ENCODE data around the gene DCPS.

Gene DCPS

GRCh38 chr11:126337126-126337473 lies 33.2 kb downstream of the DCPS start:
- Histone ChIP-seq H3K4me2 (ENCODE audit: low read length) (no peak overlapping the region), H3K79me2 (no peaks in the 10 kb centered on the region), H3K9ac (no peak overlapping the region), H3K9me3 (ENCODE audit: control insufficient read depth, low read length) (no peaks in the 10 kb centered on the region), H3K27ac (no peak overlapping the region), H2AFZ (no peak overlapping the region), H3K27me3 (ENCODE audit: control insufficient read depth, insufficient read depth, low read length) (no peaks in the 10 kb centered on the region), H3K4me1 (no peaks in the 10 kb centered on the region), H3K36me3 (ENCODE audit: control insufficient read depth, insufficient read depth, low read length) (no peaks in the 10 kb centered on the region), H3K4me3 (ENCODE audit: low read depth, low read length) (no peak overlapping the region)
- no peak for TF ChIP-seq CTCF (IDR thresholded peaks at IDR 0.05)

- Histone ChIP-seq H3K4me3 (ENCODE audit: low read depth, low read length) (no peak overlapping the region), H3K9ac (no peak overlapping the region), H3K36me3 (ENCODE audit: control insufficient read depth, insufficient read depth, low read length) (no peaks in the 10 kb centered on the region), H2AFZ (no peak overlapping the region), H3K27me3 (ENCODE audit: control insufficient read depth, insufficient read depth, low read length) (no peaks in the 10 kb centered on the region), H3K4me1 (no peaks in the 10 kb centered on the region), H3K27ac (no peak overlapping the region), H3K9me3 (ENCODE audit: control insufficient read depth, low read length) (no peaks in the 10 kb centered on the region), H3K79me2 (no peaks in the 10 kb centered on the region), H3K4me2 (ENCODE audit: low read length) (no peak overlapping the region)
- TF ChIP-seq CTCF (IDR thresholded peaks at IDR 0.05) = no peak
These were observed 33.8 kb downstream of the DCPS start for GRCh38 chr11:126337474-126338241.

DNA sequence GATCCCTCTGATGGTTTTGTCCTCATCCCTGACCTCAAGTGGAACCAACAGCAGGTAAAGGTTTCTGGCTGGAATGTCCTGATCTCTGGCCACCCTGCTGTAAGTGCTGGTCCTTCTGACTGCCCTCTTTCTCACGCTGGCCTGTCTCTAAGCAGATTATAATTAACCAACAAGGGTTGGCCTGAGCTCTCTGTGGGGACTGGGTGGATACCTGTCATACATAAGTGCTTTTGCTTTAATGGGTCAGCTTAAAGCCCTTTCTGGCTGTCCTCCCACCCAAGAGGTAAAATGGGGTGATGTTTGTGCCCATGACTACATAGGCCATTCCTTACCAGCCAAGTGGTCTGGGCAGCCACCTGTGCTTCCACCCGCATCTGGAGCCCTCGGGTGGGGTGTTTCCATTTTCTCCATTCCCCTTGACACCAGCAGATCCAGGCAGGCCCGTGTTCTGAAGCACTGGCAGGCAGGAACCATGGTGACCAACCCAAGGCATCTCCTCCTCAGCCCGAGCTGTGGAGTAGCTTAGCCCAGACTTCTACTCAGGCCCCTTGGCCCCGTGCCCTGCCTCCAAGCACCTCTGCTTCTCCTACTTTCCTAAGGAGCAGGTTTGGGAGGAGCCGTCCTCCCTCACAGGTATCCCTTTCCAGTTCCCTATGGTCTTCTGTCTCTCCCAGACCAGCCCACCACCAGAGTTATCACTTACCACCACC lies 34.6 kb downstream of the DCPS start:
- Histone ChIP-seq H3K4me1 (no peaks in the 10 kb centered on the region), H3K36me3 (ENCODE audit: control insufficient read depth, insufficient read depth, low read length) (no peaks in the 10 kb centered on the region), H3K9ac (no peak overlapping the region), H3K79me2 (no peaks in the 10 kb centered on the region), H2AFZ (no peak overlapping the region), H3K9me3 (ENCODE audit: control insufficient read depth, low read length) (no peaks in the 10 kb centered on the region), H3K27me3 (ENCODE audit: control insufficient read depth, insufficient read depth, low read length) (no peaks in the 10 kb centered on the region), H3K4me2 (ENCODE audit: low read length) (no peak overlapping the region), H3K27ac (no peak overlapping the region), H3K4me3 (ENCODE audit: low read depth, low read length) (no peak overlapping the region)
- no peak for TF ChIP-seq CTCF (IDR thresholded peaks at IDR 0.05)

GRCh38 chr11:126339073-126339862 lies 35.4 kb downstream of the DCPS start:
- H3K9ac ChIP-seq = no peak overlapping the region
- no peak overlapping the region for H2AFZ ChIP-seq
- no peaks in the 10 kb centered on the region for H3K9me3 ChIP-seq (ENCODE audit: control insufficient read depth, low read length)
- no peak overlapping the region for H3K27ac ChIP-seq
- no peaks in the 10 kb centered on the region for H3K79me2 ChIP-seq
- H3K4me1 ChIP-seq = no peaks in the 10 kb centered on the region
- no peak for TF ChIP-seq CTCF (IDR thresholded peaks at IDR 0.05)
- H3K4me3 ChIP-seq (ENCODE audit: low read depth, low read length) = no peak overlapping the region
- H3K27me3 ChIP-seq (ENCODE audit: control insufficient read depth, insufficient read depth, low read length) = no peaks in the 10 kb centered on the region
- H3K36me3 ChIP-seq (ENCODE audit: control insufficient read depth, insufficient read depth, low read length) = no peaks in the 10 kb centered on the region
- no peak overlapping the region for H3K4me2 ChIP-seq (ENCODE audit: low read length)
